Measurements from ENCODE around the gene NDUFV3.

The NDUFV3 gene

DNA sequence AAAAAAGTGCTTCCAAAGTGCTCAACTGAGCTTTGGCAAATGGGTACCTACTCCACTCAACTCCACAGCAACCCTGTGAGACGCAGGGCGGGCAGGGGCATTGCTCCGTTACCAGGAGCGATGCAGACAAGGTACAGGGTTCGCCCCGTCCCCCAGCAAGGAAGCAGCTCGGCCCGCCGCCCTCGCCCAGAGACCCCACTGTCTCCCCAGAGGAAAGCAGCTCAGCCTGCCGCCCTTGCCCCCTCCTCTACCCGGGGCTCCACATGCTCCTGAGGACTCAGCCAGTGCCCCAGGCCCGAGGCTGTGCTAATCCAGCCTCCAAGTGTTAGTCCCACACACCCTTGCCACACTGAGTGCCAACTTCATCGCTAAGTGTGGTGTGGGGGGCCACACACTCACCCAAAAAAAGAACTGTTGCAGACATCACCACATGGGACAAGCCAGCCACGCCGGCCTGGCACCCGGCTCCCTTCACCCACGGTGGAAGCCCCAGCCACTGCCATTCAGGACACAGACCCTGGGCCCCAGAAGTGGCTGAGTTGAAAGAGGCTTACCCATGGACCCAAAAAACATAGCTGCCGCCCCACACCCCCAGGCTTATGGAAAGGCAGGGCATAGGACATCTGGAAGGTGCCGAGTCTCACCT, 40.1 kb upstream of the NDUFV3 start:
- Mint-ChIP-seq H3K36me3 (peaks cover 77% of the 10 kb centered on the region), H3K4me1 (no peaks in the 10 kb centered on the region), H3K9me3 (peaks cover 5% of the 10 kb centered on the region), H3K27me3 (no peaks in the 10 kb centered on the region), H3K4me3 (no peak overlapping the region), H3K27ac (no peak overlapping the region)
- ATAC-seq = no peak

DNA sequence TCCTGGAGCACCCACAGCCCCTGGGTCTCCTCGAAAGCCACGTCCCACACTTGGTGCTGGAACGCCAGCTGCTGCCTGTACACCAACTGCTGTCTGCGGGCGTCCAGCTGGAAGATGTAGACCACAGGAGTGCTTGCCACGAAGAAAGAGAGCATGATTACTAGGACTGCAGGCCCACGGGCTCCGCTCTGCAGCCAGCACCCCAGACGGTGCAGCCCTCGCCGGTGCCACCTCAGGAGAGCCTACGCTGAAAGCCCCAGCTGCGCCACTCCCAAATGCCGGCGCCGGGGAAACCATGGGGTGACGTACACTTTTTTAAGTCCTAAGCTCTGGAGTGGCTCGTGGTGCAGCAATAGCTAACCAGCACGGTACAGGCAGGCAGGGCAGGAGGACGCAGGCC, 39.5 kb upstream of the NDUFV3 start:
- no peak overlapping the region for H3K27ac Mint-ChIP-seq
- H3K9me3 Mint-ChIP-seq = peaks cover 3% of the 10 kb centered on the region
- no peak overlapping the region for H3K4me3 Mint-ChIP-seq
- H3K4me1 Mint-ChIP-seq = no peaks in the 10 kb centered on the region
- H3K27me3 Mint-ChIP-seq = no peaks in the 10 kb centered on the region
- peaks cover 76% of the 10 kb centered on the region for H3K36me3 Mint-ChIP-seq
- ATAC-seq = no peak

DNA sequence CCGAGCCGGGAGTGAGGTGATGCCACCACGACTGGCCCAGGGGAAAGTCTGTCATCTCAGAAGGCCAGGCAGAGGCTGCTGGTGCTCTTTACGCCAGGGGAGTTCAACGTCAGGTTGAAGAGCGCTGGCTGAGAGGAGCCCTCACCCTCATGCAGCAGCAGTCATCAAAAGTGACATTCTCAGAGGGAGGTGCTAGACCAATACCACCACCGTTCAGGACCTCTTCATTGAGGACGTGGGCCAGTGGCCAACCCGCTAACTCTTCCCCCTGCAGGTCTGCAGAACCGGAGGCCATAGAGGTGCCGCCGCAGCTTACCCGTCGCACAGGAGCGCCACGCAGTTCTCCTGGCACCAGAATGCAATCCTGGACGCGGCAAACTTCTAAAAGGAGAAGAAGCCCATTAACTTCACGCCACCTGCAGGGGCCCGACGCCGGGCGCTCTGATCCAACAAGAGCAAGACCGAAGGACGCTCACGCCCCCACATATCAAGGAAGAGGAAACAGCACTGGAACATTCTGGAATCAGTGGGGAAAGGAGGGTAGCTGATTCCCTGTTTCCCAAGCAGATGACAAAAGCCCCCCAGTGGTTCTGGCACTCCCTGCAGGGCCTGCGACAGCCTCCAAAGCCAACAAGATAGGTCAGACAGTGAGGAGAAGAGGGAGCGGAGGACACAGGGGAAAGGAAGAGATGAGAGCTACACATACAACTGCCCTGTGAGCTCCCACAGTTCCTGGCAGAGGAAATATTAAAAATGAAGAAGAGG, 38.7 kb upstream of the NDUFV3 start:
- Mint-ChIP-seq H3K36me3 (peaks cover 75% of the 10 kb centered on the region), H3K27me3 (no peaks in the 10 kb centered on the region), H3K4me1 (no peaks in the 10 kb centered on the region), H3K27ac (no peak overlapping the region), H3K9me3 (no peaks in the 10 kb centered on the region), H3K4me3 (no peak overlapping the region)
- ATAC-seq = no peak

DNA sequence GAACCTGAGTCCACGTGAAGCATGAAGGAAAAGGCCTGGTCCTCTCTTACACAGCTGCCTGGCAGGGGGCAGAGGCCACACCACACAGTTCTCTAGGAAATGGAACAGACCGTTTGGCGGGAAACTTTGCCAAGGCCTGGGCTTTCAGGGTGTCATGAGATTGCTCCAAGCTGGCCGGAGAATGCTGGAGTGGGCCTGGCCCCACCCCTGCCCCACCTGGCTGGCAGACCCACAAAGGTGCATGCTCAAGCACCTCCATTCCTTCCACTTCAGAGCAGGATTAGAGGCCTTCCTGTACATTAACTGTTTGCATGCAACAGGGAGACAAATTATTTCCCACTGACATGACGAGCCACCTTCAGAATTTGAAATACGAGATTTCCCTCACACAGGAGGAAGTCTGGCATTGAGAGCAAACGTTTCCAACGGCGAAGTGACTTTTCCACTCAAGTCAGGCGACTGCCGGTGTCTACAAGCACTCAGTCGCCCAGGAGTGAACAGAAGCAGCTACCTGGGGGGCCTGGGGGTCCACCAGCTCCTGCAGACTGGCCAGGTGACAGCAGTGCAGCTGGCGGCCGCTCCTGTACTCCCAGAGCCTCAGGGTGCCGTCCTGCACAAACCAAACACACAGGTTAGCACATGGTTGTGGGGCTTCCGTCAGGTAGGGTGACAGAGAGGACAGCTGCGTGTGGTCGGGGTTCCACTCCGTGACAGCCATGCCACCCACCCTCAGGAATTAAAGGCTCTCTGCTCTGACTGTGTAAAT, 37.8 kb upstream of the NDUFV3 start:
- no peaks in the 10 kb centered on the region for H3K9me3 Mint-ChIP-seq

DNA sequence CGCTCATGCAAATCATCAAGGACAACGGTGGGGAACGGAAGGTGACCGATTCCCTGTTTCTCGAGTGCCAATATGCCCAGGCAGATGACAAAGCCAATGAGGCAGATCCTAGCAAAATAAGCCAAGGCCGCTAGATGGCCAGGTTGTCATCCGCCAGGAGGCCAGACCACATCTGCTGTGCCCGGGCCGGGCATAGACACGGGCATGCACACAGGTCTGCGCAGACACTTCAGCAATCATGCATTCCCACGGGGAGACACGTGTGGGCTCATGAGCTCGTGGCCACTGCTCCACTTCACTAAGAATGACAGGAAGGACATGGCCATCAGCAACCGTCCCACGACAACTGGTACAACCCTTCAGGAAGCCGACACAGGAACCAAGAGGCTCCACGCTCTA, 37.2 kb upstream of the NDUFV3 start:
- no peaks in the 10 kb centered on the region for H3K27me3 Mint-ChIP-seq
- H3K27ac Mint-ChIP-seq = no peak overlapping the region
- H3K4me3 Mint-ChIP-seq = no peak overlapping the region
- peaks cover 76% of the 10 kb centered on the region for H3K36me3 Mint-ChIP-seq
- no peak for ATAC-seq
- H3K9me3 Mint-ChIP-seq = no peaks in the 10 kb centered on the region
- no peaks in the 10 kb centered on the region for H3K4me1 Mint-ChIP-seq

More for the DNA sequence above, 37.8 kb upstream of the NDUFV3 start:
- H3K36me3 Mint-ChIP-seq = peaks cover 74% of the 10 kb centered on the region
- no peak overlapping the region for H3K27ac Mint-ChIP-seq
- H3K4me1 Mint-ChIP-seq = no peaks in the 10 kb centered on the region
- ATAC-seq = no peak
- no peaks in the 10 kb centered on the region for H3K27me3 Mint-ChIP-seq
- H3K4me3 Mint-ChIP-seq = no peak overlapping the region

DNA sequence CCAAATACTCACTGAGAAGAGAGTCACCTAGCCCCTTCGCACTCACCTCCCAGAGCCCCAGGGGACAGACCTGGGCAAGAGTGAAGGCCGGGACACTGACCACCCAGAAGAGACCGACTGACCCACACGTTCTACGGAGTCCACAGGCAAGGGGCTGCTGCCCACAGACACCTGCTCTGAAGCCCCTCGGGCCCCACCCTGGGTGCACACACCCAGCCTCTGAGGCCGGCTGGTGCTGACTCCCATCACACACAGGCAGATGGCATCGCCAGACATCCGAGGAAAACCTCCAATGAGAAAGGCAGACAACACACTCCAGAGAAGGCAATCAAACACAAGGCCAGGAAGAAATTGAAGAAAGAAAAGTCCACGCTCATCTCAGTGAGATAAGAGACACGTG, 35.9 kb upstream of the NDUFV3 start:
- no peak overlapping the region for H3K4me3 Mint-ChIP-seq
- H3K27me3 Mint-ChIP-seq = no peaks in the 10 kb centered on the region
- H3K9me3 Mint-ChIP-seq = no peaks in the 10 kb centered on the region
- ATAC-seq = no peak
- H3K27ac Mint-ChIP-seq = no peak overlapping the region
- no peaks in the 10 kb centered on the region for H3K4me1 Mint-ChIP-seq
- peaks cover 69% of the 10 kb centered on the region for H3K36me3 Mint-ChIP-seq

DNA sequence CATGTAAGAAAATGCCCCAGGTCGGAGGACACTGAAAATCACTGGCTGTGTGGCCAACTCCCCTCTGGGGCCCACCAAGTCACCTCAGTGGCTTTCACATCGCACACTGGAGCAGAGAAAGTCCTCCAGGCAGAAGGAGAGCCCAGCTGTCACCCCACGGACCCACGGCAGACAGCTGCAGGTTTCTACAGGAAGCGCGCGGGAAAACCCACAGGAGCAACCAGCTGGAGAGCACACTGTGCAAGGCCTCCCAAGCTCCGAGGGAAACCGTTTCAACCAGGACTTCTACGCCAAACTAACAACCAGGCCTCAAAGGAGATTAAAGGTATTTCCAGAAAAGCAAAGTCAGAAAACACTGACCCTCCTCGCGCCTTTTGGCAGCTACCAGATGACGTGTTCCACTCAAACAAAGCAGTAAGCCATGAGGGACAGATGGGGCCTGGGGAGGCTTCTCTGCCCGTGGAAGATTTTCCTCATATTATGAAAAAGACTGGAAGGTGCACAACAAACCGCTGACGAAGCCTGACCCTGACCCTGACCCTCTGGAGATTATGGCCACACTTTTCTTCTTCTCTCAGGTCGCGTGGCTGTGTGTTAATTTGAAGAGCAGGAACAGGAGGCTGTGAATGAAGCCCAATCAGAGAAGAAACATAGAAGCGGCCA, 34.8 kb upstream of the NDUFV3 start:
- no peak overlapping the region for H3K27ac Mint-ChIP-seq
- peaks cover 76% of the 10 kb centered on the region for H3K36me3 Mint-ChIP-seq
- H3K27me3 Mint-ChIP-seq = no peaks in the 10 kb centered on the region
- ATAC-seq = no peak
- H3K9me3 Mint-ChIP-seq = no peaks in the 10 kb centered on the region
- H3K4me3 Mint-ChIP-seq = no peak overlapping the region
- peaks cover 6% of the 10 kb centered on the region for H3K4me1 Mint-ChIP-seq

DNA sequence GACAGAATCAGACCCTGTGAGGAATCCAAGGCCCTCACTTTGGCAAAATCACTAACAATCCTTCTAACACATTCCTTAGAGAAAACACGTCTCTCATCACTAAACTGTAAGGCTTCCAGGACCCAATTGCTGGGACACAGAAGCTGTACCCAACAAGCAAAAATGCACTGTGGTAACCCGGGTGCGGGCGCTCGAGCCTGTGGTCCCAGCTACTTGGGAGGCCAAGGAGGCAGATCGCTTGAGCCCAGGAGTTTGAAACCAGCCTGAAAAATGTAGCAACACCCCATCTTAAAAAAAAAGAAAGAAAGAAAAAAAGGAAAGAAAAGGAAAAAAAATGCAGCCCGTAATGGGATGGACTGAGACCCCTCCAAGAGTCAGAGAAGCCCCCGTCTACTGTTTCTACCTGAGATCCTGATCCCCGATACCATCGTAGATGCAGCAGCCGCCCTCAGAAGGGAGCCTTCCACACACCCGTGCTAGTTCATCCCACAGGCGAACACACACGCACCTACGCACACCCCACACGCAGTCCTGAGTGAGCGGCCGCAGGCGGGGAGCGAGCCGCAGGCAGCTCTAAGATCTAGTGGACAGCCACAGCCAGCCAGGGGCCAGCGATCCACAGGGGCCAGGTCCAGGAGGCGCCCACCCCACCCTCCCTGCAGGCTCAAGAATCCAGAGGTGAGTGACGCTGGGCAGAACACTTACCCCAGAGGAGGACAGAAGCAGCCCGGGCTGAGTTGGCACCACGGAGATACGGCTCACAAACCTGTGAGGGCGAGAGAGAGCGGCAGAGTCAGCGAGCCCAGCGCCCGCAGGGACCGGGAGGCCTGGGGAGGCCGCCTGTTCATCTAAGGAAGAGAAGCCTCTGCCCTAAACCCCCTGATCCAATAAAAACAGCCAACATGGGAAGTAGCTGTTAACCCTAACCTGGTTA, 33.9 kb upstream of the NDUFV3 start:
- ATAC-seq = no peak
- no peaks in the 10 kb centered on the region for H3K9me3 Mint-ChIP-seq
- H3K36me3 Mint-ChIP-seq = peaks cover 81% of the 10 kb centered on the region
- H3K4me3 Mint-ChIP-seq = no peak overlapping the region
- no peak overlapping the region for H3K27ac Mint-ChIP-seq
- peaks cover 6% of the 10 kb centered on the region for H3K4me1 Mint-ChIP-seq
- H3K27me3 Mint-ChIP-seq = no peaks in the 10 kb centered on the region

DNA sequence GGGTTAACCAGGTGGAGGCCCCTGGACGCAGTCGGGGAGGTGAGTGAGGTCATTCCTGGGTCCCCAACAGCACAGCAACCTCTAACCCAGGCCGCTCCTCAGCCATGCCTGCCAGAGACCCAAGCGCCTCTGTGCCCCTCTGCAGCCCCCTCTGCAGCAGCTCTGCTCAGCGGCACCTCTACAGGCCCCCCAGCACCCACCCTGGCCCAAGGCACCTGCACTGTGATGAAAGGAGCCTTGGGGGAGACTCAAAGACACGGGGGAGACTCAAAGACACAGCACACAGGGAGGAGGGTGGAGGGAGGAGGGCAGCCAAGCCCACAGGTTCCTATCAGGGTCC, 33.2 kb upstream of the NDUFV3 start:
- Mint-ChIP-seq H3K4me1 (peaks cover 13% of the 10 kb centered on the region), H3K9me3 (no peaks in the 10 kb centered on the region), H3K27me3 (no peaks in the 10 kb centered on the region), H3K4me3 (no peak overlapping the region), H3K36me3 (peaks cover 81% of the 10 kb centered on the region), H3K27ac (no peak overlapping the region)
- no peak for ATAC-seq

DNA sequence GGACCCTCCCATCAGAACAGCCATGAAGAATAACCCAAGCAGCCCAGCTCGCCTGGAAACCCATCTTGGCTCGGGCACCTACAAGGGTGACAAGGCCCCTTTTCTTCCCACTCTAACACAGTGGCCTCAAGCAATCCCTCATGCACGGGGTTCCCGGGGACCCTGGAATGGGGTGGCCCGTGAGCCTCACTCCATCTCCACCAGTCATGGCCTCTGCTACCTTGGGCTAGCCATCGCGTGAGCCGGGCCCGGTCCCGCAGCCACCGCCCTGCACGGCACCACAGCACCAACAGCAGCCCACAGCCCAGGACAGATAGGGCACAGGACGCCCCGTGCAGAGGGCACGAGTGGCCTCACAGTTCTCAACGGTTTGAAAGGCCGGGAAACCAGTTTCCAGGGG, 32.8 kb upstream of the NDUFV3 start:
- no peak overlapping the region for H3K4me3 Mint-ChIP-seq
- no peak overlapping the region for H3K27ac Mint-ChIP-seq
- H3K9me3 Mint-ChIP-seq = no peaks in the 10 kb centered on the region
- peaks cover 14% of the 10 kb centered on the region for H3K4me1 Mint-ChIP-seq
- ATAC-seq = no peak
- H3K36me3 Mint-ChIP-seq = peaks cover 82% of the 10 kb centered on the region
- H3K27me3 Mint-ChIP-seq = no peaks in the 10 kb centered on the region

DNA sequence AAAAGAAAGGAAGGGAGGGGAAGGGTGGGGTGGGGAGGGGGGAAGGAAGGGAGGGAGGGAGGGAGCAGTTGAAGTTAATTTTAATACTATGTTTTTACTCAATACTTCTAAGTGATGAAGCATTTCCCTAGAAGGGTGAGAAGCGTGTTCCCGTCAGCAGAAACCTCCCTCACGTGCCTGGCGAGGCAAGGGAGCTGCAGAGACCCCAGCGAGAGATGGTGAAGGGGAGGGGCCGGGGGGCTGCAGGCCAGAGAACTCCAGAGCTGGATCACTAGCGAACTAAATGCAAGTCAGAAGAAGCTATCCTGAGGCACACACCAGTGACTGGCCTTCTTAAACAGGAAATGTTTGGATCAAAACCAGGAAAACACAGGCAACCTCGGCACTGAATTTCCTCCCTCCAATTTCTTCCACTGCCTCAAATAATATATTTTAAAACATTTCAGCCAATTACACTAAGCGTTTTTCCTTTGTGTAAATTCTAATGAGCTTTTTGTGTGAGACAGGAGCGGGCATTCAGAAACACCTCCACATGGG, 31.7 kb upstream of the NDUFV3 start:
- ATAC-seq = no peak
- Mint-ChIP-seq H3K27ac (no peak overlapping the region), H3K4me3 (no peak overlapping the region), H3K4me1 (peaks cover 21% of the 10 kb centered on the region), H3K9me3 (no peaks in the 10 kb centered on the region), H3K36me3 (peaks cover 82% of the 10 kb centered on the region), H3K27me3 (no peaks in the 10 kb centered on the region)

DNA sequence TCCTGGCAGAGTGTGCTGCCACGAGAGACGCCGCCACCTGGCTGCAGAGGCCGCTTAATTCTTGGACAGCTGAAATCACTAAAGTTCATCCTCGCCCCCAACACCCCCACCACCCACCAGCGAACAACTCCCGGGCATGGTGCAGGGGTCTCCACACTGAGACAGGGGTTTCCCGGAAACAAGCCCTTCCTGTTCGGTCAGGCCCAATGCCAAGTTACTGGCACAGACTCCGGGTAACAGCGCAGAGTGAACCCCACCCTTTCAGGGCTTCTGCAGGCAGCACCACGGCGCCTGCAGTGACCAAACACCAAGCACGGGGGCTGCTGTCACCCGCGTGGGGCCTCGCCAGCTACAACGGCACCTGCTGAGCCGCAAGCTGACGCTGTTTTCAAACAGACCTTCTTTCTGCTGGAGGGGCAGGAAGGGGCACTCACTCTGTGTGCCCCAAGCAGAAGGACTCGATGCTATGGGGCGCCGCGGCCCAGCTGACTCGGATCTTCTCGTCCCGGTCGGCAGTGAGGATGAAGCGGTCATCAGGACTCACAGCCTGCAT, 31.2 kb upstream of the NDUFV3 start:
- Mint-ChIP-seq H3K27me3 (no peaks in the 10 kb centered on the region), H3K4me1 (peaks cover 23% of the 10 kb centered on the region), H3K27ac (no peak overlapping the region), H3K9me3 (no peaks in the 10 kb centered on the region), H3K4me3 (no peak overlapping the region), H3K36me3 (peaks cover 82% of the 10 kb centered on the region)
- ATAC-seq = no peak

DNA sequence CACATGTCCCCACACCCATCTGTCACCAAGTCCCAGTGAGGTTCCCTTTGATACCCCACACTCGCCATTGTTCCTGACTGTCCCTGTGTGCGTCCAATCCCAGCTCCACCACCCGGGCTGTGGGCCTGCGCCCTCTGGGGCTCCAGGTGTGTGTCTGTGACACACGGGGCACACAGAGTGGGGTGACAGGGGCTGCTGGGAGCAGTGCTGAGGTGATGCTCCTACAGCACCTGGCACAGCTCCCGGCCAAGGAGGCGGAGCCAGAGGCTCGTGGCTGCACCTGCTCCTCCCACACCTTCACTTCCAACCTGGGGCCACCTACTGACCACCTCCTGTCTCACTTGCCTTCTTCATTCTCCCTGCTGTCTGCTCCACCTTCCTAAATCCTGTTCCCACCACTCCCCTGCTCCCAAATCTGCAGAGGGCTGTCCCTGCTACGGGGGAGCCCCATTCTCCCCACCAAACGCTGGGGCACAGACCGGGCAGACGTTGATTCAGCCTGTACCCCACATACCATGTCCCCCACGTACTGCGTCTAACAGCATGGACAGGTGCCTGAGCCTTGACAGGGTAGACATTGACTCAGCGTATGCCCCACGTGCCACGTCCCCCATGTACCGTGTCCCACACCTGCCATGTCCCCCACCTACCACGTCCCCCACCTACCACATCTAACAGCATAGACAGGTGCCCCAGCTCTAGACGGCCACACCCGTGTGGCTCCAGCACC, 30.2 kb upstream of the NDUFV3 start:
- Mint-ChIP-seq H3K36me3 (peaks cover 78% of the 10 kb centered on the region), H3K4me3 (no peak overlapping the region), H3K4me1 (peaks cover 23% of the 10 kb centered on the region), H3K27me3 (no peaks in the 10 kb centered on the region), H3K27ac (peak overlapping the region; percentile 36), H3K9me3 (no peaks in the 10 kb centered on the region)
- no peak for ATAC-seq

DNA sequence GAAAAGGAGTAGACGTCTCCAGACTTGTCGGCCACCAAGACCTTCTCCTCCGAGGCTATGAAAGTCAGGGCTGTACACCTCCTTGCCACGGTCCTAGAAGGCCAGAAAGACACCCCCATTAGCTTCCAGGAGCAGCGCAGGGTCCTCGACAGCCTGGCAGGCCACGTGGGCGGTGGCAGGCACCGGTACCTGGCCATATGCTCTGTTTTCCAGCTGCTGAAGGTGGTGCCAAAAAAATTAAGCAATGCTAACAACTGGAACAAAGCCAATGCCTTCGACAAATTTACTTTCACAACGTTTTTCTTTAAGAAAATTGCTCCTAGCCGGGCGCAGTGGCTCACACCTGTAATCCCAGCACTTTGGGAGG, 29.6 kb upstream of the NDUFV3 start:
- Mint-ChIP-seq H3K4me1 (peaks cover 23% of the 10 kb centered on the region), H3K9me3 (no peaks in the 10 kb centered on the region), H3K27me3 (no peaks in the 10 kb centered on the region), H3K4me3 (no peak overlapping the region), H3K36me3 (peaks cover 80% of the 10 kb centered on the region), H3K27ac (peak overlapping the region; percentile 36)
- ATAC-seq = no peak
